ENCODE measurements around the gene PRKAG2.

PRKAG2 gene

DNA sequence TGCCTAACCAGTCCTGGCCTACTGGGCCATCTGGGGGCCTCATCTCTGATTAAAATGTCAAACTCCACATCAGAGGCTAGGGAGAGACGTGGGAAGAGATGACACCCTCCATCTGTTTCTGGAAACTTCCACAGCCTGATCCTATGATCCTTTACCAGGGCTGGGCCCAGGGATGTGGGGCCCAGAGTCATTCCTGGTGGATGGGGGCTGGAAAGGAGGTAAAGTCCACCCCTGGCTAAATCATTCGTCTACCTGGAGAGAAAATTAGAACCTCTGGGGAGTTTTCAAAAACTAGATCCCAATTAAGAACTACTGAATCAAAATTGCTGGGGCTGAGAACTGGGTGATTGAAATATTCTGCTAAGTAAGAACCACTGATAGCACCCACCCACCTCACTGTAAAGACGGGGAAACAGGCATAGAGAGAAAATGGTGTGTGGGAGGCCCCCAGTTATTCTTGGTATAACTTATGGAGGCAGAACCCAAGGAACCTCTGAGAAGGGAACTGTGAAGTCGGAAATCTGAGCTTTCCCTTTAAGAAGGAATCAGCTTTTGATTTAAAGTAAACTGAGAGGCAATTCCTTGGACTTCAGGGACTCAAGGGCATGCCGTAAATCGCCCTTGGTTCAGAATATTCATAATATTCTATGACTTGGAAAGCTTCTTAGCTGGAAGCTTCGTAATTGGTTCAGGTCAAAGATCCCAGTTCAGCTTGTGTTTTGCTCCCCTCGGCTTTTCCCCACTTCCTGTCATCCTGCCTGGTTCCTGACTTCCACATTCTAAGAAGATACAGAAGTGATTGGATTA, 53.1 kb downstream of the PRKAG2 start:
- no peak for DNase-seq (ENCODE audit: insufficient read length, low spot score)
- no peak for FAIRE-seq
- no peak for TF ChIP-seq SPI1 (IDR thresholded peaks at IDR 0.05; ENCODE audit: low read depth, low read length)
- no peak for TF ChIP-seq POU2F2 (IDR thresholded peaks at IDR 0.05; ENCODE audit: low read depth, low read length)
- TF ChIP-seq POLR2A (IDR thresholded peaks at IDR 0.05; ENCODE audit: low read depth, low read length), result no peak
- TF ChIP-seq POLR2AphosphoS5 (IDR thresholded peaks at IDR 0.05; ENCODE audit: low read depth, low read length), result no peak
- TF ChIP-seq PAX5 (IDR thresholded peaks at IDR 0.05; ENCODE audit: insufficient read depth, low read length, severe bottlenecking), result no peak
- no peak for TF ChIP-seq TAF1 (IDR thresholded peaks at IDR 0.05; ENCODE audit: low read depth, low read length)

DNA sequence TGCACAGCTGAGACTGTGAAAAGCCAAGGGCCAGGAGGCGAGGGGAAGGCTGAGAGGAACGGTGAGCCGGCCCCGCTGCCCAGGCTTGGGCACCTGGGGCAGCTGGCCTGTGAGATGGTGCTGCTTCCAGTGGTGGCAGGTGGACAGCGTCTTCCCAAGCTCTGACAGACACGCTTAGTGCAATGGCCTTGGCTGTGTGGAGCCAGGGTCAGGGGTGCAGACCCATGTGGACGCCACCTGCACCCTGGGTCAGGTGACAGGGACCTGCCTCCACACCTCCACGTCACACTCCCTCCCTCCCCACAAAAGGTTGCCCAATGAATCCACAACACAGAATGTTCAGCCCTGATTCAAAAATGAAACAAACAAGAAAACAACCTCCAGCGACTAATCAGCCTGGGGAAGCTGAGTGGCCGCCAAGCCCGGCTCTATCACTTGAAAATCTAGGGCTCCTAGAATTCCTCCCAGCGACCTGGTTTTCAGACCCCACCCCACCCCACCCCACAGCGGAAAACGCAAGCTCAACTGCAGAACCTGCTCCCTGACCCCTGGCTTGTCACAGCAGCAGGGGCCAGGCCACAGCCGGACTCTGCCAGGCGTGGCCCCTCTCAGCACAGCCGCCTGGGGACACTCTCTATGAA, 54.3 kb downstream of the PRKAG2 start:
- TF ChIP-seq SPI1 (IDR thresholded peaks at IDR 0.05; ENCODE audit: low read depth, low read length) (no peak), TAF1 (IDR thresholded peaks at IDR 0.05; ENCODE audit: low read depth, low read length) (no peak), POLR2AphosphoS5 (IDR thresholded peaks at IDR 0.05; ENCODE audit: low read depth, low read length) (no peak), POU2F2 (IDR thresholded peaks at IDR 0.05; ENCODE audit: low read depth, low read length) (no peak), POLR2A (IDR thresholded peaks at IDR 0.05; ENCODE audit: low read depth, low read length) (no peak), PAX5 (IDR thresholded peaks at IDR 0.05; ENCODE audit: insufficient read depth, low read length, severe bottlenecking) (no peak)
- no peak for FAIRE-seq
- no peak for DNase-seq (ENCODE audit: insufficient read length, low spot score)

DNA sequence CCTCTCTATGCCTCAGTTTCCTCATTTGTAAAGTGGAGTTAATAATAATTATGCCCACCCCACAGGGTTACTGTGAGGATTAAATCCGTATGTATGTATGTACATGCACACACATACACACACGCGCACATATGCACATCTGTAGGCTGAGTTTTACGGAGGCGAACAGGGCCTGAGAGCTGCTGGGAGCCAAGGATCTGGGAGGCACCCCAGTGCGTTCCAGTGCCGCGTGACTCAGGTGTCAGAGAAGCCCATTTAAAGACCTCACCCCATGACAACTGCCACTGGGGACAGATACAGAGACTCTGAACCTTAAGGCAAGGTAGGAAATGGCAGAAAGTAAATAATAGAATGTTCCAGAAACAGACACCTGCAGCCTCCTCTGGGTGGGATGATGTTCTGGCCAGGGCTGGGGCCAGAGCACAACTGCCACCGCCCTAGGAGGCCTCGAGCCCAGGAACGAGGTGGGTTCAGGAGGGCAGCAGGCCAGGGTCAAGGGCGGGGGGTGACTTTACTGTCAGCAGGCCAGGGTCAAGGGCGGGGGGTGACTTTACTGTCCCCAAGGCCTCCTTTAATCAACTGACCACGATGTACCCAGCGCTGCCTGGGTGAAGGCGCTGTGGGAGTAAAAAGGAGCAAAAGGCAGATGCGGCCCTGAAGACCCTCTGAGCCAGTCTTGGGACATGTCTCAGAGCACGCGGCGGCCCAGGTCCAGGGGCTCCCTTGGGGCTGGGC, 54.9 kb downstream of the PRKAG2 start:
- no peak for TF ChIP-seq TAF1 (IDR thresholded peaks at IDR 0.05; ENCODE audit: low read depth, low read length)
- no peak for TF ChIP-seq SPI1 (IDR thresholded peaks at IDR 0.05; ENCODE audit: low read depth, low read length)
- no peak for TF ChIP-seq POLR2A (IDR thresholded peaks at IDR 0.05; ENCODE audit: low read depth, low read length)
- TF ChIP-seq PAX5 (IDR thresholded peaks at IDR 0.05; ENCODE audit: insufficient read depth, low read length, severe bottlenecking), result no peak
- no peak for TF ChIP-seq POLR2AphosphoS5 (IDR thresholded peaks at IDR 0.05; ENCODE audit: low read depth, low read length)
- no peak for TF ChIP-seq POU2F2 (IDR thresholded peaks at IDR 0.05; ENCODE audit: low read depth, low read length)
- FAIRE-seq, result no peak
- no peak for DNase-seq (ENCODE audit: insufficient read length, low spot score)

DNA sequence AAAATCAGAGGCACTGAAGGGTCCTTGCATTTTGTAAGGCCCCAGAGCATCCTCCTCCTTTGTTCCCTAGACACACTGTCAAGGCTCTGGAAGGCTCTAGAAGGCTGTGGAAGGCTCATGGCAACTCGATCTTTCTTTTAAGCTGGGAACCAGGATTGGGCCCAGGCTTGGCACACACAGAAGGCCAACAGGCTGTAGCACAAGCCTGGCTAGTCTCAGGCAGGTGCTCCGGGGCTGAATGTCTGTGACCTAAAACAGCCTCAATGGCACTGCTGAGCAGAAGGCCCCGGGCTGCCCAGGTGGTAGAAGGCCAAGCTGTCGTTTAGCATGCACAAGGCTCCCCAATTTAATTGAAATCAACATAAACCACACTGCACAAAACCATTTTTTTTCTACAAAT, 55.7 kb downstream of the PRKAG2 start:
- no peak for DNase-seq (ENCODE audit: insufficient read length, low spot score)
- TF ChIP-seq SPI1 (IDR thresholded peaks at IDR 0.05; ENCODE audit: low read depth, low read length) (no peak), PAX5 (IDR thresholded peaks at IDR 0.05; ENCODE audit: insufficient read depth, low read length, severe bottlenecking) (no peak), POLR2AphosphoS5 (IDR thresholded peaks at IDR 0.05; ENCODE audit: low read depth, low read length) (no peak), TAF1 (IDR thresholded peaks at IDR 0.05; ENCODE audit: low read depth, low read length) (no peak), POU2F2 (IDR thresholded peaks at IDR 0.05; ENCODE audit: low read depth, low read length) (no peak), POLR2A (IDR thresholded peaks at IDR 0.05; ENCODE audit: low read depth, low read length) (no peak)
- FAIRE-seq, result no peak

DNA sequence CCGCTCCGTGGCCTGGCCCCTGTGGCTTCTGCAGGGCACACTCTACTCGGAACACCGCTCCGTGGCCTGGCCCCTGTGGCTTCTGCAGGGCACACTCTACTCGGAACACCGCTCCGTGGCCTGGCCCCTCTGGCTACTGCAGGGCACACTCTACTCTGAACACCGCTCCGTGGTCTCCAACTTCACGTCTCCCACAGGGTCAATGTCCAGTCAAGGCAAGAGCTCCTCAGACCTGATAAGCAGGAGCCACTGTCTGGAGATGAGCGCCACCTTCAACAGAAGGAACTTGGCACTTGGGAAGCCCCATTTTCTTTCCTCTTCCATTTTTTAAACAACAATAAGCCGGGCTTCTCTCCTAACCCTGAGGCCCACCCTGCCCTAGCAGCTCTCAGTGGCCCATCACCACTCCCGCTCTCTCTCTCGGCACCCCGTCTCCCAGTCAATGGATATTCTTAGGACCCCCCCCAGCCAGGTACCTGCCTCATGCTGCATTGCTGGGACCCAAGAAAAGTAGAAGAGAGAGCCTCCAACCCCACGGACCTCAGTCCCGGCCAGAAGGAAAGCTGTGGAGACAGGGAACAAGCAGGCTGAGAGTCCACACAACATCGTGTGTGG, 56.3 kb downstream of the PRKAG2 start:
- DNase-seq (ENCODE audit: insufficient read length, low spot score) (no peak), FAIRE-seq (no peak)
- TF ChIP-seq POU2F2 (IDR thresholded peaks at IDR 0.05; ENCODE audit: low read depth, low read length), result no peak

DNA sequence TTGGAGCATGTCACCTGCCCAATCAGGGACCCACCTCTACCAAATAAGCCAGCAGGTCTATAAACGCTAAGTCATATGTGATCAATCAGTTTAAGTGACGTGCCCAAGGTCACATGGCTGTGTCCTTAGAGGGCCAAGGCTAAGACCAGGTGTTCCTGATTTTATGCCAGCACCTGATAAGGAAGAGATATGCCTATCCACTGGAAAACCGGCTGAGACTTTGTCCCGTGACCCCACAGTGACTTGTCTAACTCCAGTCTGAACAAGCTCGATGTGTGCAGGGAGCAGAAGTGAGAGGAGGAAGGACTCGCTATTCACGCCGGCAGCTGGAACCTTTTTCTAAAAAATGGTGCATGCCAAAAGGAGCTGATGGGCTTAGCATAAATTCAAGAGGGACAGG, 57.0 kb downstream of the PRKAG2 start:
- DNase-seq (ENCODE audit: insufficient read length, low spot score) (no peak), FAIRE-seq (no peak)
- TF ChIP-seq SPI1 (IDR thresholded peaks at IDR 0.05; ENCODE audit: low read depth, low read length) (no peak), POLR2AphosphoS5 (IDR thresholded peaks at IDR 0.05; ENCODE audit: low read depth, low read length) (no peak), TAF1 (IDR thresholded peaks at IDR 0.05; ENCODE audit: low read depth, low read length) (no peak), POLR2A (IDR thresholded peaks at IDR 0.05; ENCODE audit: low read depth, low read length) (no peak), PAX5 (IDR thresholded peaks at IDR 0.05; ENCODE audit: insufficient read depth, low read length, severe bottlenecking) (no peak), POU2F2 (IDR thresholded peaks at IDR 0.05; ENCODE audit: low read depth, low read length) (no peak)

DNA sequence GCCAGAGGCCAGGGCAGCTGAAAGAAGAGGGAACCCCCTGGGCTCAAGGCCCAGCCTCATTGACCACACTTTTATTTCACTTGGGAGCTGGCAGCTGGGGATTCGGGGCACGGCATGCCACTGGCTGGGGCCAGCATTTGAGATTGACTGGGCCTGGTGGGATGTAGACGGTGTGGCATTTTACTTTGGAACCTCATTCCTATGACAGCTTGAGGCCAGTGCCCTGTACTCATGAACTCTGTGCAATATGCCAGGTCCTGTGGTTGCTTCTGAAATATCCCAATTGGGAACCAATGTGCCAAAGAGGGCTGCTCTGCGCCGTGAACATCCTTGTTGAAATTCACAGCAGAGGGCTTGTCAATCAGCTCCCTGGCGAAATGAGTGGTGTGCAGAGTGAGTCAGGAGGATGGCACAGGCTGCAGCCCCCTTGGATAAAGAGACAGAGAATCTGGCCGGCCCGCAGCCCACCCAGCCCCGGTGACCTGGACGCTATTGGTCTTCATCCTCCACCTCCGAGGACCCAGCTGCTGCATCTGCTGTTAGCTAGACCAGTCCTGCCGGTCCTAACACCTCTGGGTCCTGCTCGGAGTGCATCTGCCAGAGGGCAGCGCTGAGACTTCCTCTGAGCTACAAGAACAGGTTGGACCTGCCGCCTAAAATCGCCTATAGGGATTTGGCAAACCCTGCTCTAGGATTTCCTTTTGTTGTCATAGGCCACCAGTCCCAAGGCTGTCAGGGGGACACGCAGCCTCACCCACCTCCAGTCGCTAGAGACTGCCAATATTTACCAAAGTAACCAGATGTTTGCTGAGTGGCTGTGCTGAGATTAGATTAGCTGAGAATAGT, 58.0 kb downstream of the PRKAG2 start:
- TF ChIP-seq TAF1 (IDR thresholded peaks at IDR 0.05; ENCODE audit: low read depth, low read length) (no peak), SPI1 (IDR thresholded peaks at IDR 0.05; ENCODE audit: low read depth, low read length) (no peak), POLR2AphosphoS5 (IDR thresholded peaks at IDR 0.05; ENCODE audit: low read depth, low read length) (no peak), PAX5 (IDR thresholded peaks at IDR 0.05; ENCODE audit: insufficient read depth, low read length, severe bottlenecking) (no peak), POLR2A (IDR thresholded peaks at IDR 0.05; ENCODE audit: low read depth, low read length) (no peak), POU2F2 (IDR thresholded peaks at IDR 0.05; ENCODE audit: low read depth, low read length) (no peak)
- DNase-seq (ENCODE audit: insufficient read length, low spot score), result no peak
- no peak for FAIRE-seq

DNA sequence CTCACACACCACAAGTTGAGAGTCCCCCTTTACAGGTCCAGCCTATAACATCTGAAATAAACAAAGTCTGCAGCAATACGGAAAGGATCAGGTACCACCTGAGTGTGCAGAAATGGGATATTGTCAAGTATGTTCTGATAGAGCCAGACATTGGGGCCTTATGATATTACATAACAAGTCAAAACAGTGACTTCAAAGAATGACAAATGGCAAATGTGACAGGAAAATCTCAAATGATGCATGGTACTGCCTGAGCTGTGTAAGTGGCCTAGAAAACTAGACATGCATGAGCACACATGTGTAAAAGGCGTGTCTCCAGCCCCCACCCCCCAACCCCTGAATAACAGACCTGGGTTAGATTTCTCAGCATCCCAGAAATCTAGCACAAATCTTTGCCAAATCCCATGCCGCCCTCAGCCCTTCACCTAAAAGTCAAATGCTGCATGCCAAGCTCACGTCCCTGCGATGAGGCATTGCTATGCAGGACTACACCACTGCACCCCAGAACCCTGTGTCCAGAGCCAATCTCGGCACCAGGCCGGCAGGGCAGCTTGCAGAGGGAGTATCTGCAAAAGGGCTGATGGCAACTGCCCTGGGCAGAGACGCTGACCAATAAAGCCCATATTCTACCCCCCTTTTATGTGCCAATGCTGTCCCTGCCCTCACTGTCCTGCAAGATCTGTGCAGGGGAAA, 58.8 kb downstream of the PRKAG2 start:
- no peak for FAIRE-seq
- no peak for DNase-seq (ENCODE audit: insufficient read length, low spot score)
- TF ChIP-seq PAX5 (IDR thresholded peaks at IDR 0.05; ENCODE audit: insufficient read depth, low read length, severe bottlenecking) (no peak), POLR2AphosphoS5 (IDR thresholded peaks at IDR 0.05; ENCODE audit: low read depth, low read length) (no peak), SPI1 (IDR thresholded peaks at IDR 0.05; ENCODE audit: low read depth, low read length) (no peak), TAF1 (IDR thresholded peaks at IDR 0.05; ENCODE audit: low read depth, low read length) (no peak)

Data from GM12891 (cell line).